Astrocyte of the spinal cord (primary cell): ENCODE data around the gene PCIF1.

Experiments
- DNase-seq: peaks from one replicate; pipeline ENCODE4 v3.0.0; 2011; ENCODE audit warnings: low read depth, low spot score
- H3K4me3 ChIP-seq: 2 replicates; pipeline ENCODE4 v1.5.1; 2011; ENCODE audit warnings: low read depth, mild to moderate bottlenecking, low read length, moderate library complexity
- in situ Hi-C: cut with HindIII; loops from 2 replicates; pipeline ENCODE4 v1.10.0; 2017; ENCODE audit warnings: low sequenced_read_pairs
- TF ChIP-seq, protein P1 (sequence below): IDR thresholded peaks from 2 replicates; pipeline ENCODE4 v1.5.1; 2012; ENCODE audit warnings: low read depth, mild to moderate bottlenecking, low read length, inconsistent platforms

The PCIF1 gene

DNA sequence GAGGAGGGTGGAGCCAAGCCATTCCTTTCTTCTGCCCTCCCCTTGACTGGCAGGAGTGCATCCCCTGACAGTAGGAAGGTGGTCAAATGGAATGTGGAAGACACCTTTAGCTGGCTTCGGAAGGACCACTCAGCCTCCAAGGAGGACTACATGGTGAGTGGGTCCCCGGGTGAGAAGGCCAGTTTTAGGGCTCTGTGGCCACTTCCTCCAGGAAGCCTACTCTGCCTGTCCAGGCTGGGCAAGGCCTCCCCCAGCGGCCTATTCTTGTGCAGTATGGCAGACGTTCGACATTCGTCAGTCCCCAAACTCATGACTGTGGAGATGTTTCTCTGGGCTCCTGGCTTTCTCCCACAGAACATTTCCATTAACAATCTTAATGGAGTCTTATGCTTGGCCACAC is 9.1 kb downstream of the PCIF1 start:
- TF ChIP-seq, protein P1, sequence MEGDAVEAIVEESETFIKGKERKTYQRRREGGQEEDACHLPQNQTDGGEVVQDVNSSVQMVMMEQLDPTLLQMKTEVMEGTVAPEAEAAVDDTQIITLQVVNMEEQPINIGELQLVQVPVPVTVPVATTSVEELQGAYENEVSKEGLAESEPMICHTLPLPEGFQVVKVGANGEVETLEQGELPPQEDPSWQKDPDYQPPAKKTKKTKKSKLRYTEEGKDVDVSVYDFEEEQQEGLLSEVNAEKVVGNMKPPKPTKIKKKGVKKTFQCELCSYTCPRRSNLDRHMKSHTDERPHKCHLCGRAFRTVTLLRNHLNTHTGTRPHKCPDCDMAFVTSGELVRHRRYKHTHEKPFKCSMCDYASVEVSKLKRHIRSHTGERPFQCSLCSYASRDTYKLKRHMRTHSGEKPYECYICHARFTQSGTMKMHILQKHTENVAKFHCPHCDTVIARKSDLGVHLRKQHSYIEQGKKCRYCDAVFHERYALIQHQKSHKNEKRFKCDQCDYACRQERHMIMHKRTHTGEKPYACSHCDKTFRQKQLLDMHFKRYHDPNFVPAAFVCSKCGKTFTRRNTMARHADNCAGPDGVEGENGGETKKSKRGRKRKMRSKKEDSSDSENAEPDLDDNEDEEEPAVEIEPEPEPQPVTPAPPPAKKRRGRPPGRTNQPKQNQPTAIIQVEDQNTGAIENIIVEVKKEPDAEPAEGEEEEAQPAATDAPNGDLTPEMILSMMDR: no peak
- in situ Hi-C loops: no loop called here
- no peak for DNase-seq
- no peak overlapping the region for H3K4me3 ChIP-seq

DNA sequence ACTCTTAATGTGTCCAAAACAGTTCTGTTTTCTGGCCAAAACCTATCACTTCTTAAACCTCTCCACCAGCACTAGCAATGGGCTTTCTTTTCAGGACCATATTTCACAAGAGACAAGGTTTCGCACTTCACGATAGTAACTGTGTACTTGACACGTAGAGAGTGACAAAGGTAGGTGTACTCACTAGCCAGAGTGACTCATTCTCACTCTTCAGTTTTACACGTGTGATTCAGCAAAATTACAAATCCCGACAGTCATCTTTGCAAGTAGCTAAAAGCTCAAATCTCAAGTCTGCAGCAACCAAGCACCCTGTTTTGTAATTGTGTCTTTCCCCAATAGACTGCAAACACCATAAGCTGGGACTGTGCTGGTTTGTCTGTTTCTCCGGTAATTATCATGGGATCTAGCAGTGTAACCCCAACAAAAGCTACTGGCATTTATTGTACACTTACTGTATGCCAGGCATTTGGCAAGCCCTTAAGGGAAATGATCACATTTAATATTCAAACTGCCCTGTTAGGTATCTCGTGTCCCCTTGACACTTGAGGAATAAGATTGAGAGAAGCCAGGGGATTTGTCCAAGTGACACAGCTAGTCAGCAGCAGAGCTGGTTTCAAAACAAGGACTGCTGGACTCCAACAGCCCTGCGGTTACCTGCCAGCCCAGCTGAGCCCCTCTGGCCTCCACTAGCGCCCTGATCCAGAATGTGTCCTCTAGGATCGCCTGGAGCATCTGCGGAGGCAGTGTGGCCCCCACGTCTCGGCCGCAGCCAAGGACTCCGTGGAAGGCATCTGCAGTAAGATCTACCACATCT is 9.9 kb downstream of the PCIF1 start:
- DNase-seq: peak; percentile 38
- TF ChIP-seq, protein P1: no peak
- in situ Hi-C loops: no loop called here
- no peak overlapping the region for H3K4me3 ChIP-seq

GRCh38 chr20:45944965-45945677 is 10.6 kb downstream of the PCIF1 start:
- no peak for DNase-seq
- in situ Hi-C loops: no loop called here
- TF ChIP-seq, protein P1: no peak
- H3K4me3 ChIP-seq: no peak overlapping the region

DNA sequence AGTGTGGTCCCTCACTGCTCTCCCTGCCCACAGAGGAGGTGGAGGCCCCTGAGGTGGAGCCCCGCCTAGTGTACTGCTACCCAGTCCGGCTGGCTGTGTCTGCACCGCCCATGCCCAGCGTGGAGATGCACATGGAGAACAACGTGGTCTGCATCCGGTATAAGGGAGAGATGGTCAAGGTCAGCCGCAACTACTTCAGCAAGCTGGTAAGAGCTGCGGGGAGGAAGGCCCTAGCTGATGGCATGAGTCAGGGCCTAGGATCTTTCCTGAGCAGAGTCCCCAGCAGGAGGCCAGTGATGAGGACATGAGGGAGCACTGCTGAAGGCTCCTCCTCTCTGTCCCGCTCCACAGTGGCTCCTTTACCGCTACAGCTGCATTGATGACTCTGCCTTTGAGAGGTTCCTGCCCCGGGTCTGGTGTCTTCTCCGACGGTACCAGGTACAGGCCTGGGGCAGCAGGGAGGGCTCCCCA is 11.2 kb downstream of the PCIF1 start:
- peak; percentile 64 for DNase-seq
- no peak overlapping the region for H3K4me3 ChIP-seq
- in situ Hi-C loops: no loop called here
- TF ChIP-seq, protein P1: no peak

DNA sequence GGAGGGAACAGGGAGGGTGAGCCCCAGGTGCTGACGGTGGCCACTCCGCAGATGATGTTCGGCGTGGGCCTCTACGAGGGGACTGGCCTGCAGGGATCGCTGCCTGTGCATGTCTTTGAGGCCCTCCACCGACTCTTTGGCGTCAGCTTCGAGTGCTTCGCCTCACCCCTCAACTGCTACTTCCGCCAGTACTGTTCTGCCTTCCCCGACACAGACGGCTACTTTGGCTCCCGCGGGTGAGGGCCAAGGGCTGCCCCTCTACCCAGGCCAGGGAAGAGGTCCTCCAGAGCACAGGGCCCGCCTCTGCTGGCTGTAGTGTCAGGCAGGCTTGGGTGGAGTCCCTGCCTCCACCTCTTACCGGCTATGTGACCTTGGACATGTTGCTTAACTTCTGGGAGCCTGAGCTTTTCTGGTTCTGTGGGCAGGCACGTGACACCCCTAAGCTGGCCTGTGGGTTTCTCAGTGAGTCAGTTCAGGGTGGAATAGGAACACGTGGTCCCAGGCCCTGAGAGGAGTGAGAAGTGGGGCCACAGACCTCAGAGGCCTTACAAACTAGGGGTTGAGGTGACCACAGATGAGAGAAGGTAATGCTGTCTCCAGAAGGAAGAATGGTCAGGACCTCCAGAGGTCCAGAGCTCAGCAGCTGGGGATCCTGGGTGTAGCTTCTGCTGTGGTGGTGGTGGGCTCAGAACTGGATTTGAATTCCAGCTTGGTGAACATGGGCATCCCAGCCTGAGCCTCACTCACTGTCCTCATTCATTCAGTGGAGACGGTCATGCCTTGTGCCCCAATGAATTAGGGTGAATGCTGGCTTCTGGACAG is 11.9 kb downstream of the PCIF1 start:
- no peak for DNase-seq
- in situ Hi-C loops: no loop called here
- H3K4me3 ChIP-seq: no peak overlapping the region
- TF ChIP-seq, protein P1: no peak
